Stimulated activated CD4-positive, alpha-beta T cell treated with anti-CD3 and anti-CD28 coated beads, Interleukin-4, amount 100 ng/mL, for 1 hour (primary cell): ENCODE measurements around the gene DNAJB6.
"Not testable (repeated sequence)": the region's sequence is repeated elsewhere in the genome, so short reads cannot be mapped to it uniquely, and the experiment has no call there.

Source experiments
- DNase-seq: peaks from one replicate; pipeline ENCODE4 v3.0.0-alpha.2; 2020

DNAJB6 gene

GRCh38 chr7:157329447-157329846 is 7.4 kb upstream of the DNAJB6 start:
- DNase-seq, result no peak

DNA sequence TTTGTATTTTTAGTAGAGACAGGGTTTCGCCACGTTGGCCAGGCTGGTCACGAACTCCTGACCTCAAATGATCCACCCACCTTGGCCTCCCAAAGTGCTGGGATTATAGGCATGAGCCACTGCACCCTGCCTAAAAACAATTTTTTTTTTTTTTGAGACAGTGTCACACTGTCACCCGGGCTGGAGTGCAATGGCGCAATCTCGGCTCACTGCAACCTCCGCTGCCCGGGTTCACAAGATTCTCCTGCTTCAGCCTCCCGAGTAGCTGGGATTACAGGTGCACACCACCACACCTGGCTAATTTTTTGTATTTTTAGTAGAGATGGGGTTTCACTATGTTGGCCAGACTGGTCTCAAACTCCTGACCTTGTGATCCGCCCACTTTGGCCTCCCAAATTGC is 6.2 kb upstream of the DNAJB6 start:
- not testable (repeated sequence) for DNase-seq

DNA sequence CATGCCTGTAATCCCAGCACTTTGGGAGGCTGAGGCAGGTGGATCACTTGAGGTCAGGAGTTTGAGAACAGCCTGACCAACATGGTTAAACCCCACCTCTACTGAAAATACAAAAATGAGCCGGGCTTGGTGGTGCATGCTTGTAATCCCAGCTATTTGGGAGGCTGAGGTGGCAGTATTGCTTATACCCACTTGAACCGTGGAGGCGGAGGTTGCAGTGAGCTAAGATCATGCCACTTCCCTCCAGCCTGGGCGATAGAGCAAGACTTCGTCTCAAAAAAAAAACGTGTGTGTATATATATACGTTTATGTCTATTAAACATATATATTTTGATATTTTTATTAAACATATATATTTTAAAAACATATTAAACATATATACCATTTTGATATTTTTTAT is 5.8 kb upstream of the DNAJB6 start:
- DNase-seq, result not testable (repeated sequence)

DNA sequence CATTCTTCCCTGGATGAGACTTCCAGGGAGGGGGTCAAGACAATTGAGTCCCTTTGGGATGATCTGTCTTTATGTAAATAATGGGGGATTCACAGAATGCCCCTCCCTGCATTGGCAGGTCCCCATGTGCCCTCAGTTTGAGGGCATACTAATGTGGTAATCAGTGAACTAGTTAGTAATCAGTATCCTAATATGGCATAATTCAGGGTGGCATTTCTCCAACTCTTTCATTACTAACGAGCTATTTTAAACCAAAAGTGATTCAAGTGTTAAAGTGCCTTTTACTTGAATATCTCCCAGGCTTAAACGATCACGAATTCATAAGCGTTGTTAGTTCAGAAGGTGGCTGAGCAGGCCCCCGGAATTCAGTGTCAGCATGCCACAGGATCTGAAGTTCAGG is 1.6 kb upstream of the DNAJB6 start:
- DNase-seq, result no peak

DNA sequence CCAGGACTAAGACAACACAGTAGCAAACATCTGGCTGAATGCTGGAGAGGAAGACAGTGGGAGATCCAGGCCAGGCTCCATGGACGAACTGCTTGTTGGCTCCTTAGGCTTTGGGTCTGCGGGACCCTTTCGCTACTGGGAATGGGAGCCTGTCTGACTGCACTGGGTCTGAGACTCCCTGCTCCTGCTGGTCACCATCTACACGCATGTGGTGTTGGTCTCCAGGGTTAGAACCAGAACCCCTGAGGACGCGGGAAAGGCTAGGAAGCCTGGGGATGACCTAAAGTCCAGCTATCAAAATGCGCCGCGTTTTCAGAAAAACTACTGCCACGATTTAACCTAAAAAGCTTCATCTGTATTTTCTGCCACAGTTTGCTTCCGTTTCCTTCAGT is 817 bp upstream of the DNAJB6 start:
- DNase-seq, result no peak

GRCh38 chr7:157337316-157338149 is 729 bp downstream of the DNAJB6 start:
- peak; percentile 67 for DNase-seq

DNA sequence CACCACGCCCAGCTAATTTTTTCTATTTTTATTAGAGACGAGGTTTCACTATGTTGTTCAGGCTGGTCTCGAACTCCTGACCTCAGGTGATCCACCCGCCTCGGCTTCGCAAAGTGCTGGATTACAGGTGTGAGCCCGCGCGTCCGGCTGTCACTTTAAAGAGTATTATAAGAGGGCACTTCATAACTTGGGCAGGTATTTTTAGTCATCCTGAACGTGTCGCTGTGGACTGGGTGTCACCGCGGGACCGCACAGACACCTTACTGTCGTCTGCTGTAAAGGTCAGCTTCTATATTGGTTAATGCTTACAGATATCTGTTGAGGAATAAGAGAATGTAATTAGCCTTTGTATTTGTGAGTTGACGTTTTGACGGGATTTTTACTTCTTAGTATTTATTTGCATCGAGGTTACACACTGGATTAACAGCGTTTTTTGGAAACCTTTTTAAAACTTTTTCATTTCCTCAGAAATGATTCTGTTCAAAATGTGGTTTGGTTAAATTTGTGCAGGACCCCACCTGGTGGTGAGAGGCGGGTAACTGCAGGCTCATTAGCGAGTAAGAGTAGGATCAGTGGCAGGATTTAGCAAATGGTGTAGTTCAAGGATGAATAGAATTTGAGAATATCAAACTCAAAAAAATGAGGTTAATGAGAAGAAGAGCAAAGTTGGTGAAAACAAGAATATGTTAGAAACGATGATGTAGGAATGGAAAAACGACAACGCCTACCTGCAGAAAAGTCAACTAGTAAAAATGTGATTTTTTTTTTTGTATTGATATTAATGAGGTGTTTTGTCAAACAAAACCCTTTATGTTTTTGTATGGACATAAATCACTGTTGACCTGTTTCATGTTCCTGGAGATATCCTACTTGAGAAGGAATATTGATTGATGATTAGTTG is 3.2 kb downstream of the DNAJB6 start:
- DNase-seq, result peak; percentile 66

GRCh38 chr7:157347217-157347904 is 10.6 kb downstream of the DNAJB6 start:
- DNase-seq, result peak; percentile 26

DNA sequence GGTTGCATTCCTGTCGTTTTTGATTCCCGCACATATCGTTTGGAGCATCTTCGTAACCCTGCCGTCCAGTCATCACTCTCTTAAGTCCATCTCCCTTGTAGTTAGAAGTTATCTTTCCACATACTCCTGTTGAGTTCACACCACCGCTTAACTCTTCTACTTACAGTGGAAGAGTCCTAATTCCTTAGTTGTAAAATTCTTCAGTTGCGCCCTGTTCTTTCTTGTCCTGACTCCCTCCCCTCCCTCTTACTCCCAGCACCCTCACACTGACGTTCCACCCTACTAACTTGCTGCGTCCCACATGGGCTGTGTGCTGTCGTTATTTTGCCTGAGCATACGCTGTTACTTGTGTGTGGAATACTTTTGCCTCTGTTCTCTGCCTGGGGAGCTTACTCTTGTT is 11.7 kb downstream of the DNAJB6 start:
- no peak for DNase-seq

DNA sequence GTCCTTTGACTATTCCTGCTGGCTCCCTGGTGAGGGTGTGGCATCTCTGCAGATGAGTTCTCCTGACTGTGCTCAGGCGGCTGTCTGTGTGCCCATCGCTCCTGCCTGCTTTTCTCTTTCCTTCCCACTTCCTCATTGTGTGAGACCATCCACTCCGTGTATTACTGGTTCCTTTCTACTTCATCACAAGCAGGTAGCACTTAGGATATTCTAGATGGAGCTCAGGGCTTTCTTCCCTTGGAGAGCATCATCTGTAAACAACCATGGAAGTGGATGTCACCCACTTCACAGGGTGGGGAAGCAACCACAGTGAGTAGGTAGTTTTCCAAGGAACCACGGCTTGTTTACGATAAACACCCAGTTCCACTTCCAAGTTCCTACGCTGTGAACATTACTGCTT is 15.7 kb downstream of the DNAJB6 start:
- DNase-seq, result no peak

- DNase-seq, result no peak
Measured at GRCh38 chr7:157355784-157356511, 19.1 kb downstream of the DNAJB6 start.

DNA sequence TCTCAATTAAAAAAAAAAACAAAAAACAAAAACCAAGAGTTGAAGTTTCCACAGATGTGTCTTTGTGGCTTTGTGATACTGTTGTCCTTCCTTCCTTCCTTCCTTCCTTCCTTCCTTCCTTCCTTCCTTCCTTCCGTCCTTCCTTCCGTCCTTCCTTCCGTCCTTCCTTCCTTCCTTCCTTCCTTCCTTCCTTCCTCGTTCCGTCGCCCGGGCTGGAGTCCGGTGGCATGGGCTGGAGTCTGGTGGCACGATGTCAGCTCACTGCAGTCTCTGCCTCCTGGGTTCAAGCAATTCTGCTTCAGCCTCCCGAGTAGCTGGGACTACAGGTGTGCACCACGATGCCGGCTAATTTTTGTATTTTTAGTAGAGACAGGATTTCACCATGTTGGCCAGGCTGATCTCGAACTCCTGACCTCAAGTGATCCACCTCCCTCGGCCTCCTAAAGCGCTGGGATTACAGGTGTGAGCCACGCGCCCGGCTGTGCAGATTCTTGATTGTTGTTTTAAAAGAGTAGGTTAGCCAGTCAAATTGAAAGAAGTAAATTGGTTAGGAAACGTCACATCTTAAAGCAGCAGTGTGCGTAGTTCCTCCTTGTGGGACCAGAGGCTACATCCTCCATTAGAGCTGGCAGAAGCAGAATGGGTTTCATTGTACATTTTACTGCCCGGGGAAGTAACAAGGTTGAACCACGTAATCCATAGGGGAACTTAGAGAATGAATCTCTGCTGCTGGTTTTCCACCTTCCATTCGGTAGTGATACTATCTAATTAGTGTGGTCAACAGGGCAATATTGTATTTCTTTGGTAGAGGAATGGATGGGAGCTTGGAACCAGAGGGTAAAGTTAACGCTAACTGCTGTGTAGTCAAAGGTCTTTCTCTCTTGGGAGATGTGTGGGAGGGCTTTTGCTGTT is 20.6 kb downstream of the DNAJB6 start:
- no peak for DNase-seq

DNA sequence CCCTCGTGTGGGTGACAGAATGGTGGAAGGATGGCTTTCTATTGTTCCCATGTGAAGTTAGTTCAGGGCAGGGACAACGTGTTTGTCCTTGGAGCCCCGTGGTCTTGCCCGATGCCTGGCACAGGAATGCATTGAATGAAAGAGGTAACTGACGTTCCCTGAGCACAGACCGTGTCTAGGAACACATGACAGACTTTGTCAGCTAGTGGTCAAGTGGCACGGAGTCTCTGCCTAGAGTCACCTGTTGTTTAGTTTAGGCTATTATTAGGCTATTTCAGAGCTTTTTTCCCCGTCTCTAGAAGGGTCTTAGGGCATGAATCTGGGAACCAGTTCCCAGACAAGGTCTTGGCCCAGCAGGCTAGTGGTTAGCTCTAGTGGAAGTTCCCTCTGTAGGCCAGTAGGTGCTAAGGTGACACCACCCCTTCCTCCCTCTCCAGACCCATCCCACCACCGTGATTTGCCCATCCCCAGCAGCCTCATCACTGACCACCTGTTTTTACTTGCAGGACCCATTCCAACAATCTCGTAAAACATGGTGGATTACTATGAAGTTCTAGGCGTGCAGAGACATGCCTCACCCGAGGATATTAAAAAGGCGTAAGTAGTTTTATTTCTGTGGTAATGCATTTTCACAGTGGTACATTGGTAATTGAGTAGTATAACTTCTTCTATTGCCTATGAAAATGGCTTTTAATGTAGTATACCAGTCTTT is 21.4 kb downstream of the DNAJB6 start:
- no peak for DNase-seq

DNA sequence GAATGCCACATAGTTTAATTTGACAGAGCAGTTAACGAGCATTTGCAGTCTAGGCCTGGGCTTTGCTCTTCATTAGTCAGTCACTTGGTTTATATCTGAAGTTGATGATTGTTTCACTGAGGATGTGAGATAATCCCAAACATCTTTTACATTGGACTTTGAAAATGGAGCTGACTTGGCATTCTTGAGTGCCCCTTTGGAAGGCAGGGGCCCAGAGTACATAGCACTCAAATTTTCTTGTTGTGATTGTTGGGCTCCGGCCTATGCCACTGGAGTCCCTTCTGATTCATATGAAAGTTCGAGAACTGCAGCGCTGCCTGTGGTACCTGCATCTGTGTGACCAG is 21.9 kb downstream of the DNAJB6 start:
- no peak for DNase-seq

- no peak for DNase-seq
Measured at GRCh38 chr7:157359581-157359980, 22.8 kb downstream of the DNAJB6 start.

- DNase-seq, result no peak
Measured at GRCh38 chr7:157360483-157361025, 23.8 kb downstream of the DNAJB6 start.

GRCh38 chr7:157361537-157361936 is 24.7 kb downstream of the DNAJB6 start:
- no peak for DNase-seq

DNA sequence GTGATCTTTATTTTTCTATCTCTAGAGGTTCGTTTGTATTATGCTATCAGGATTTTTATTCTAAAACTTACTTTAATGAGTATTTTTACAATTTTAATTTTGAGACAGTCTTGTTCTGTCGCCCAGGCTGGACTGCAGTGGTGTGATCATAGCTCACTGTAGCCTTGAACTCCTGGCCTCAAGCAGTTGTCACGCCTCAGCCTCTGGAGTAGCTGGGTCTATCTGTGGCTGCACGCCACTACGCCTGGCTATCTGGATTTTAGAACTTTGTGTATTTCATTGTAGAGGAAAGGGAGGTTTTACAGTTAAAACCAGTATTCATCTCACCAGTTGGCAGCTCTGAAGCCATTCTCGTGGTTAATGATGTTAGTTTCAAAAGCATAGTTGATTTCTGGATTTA is 25.9 kb downstream of the DNAJB6 start:
- DNase-seq, result no peak

GRCh38 chr7:157366722-157367121 is 29.9 kb downstream of the DNAJB6 start:
- no peak for DNase-seq

DNA sequence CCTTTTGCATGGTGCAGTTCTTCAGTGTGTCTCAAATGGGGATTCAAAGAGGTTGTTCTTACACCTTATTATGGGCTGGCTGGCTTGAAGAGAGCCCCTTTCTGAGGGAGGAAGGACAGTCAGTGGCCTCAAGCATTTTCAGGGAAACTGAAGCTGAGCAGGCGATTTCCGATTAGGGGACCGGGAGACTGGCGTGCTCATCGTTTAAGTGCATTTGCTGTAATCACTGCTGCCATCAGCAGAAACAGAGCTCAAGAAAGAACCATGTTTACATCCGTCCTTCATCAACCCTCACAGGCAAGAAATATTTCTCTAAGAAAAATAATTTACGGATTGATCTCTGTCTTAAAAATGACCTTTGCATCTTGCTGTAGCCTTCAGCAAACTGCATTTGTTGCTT is 32.2 kb downstream of the DNAJB6 start:
- DNase-seq, result no peak

- no peak for DNase-seq
Measured at GRCh38 chr7:157370742-157371141, 33.9 kb downstream of the DNAJB6 start.
